ENCODE data around the gene ALAS1.

GRCh38 chr3:52231502-52232278 lies 33.7 kb downstream of the ALAS1 start:
- TF ChIP-seq CTCF (IDR thresholded peaks at IDR 0.05) (peak; percentile 94), EZH2 (IDR thresholded peaks at IDR 0.05; ENCODE audit: borderline replicate concordance, insufficient read depth, low read depth, low read length, poor library complexity, severe bottlenecking) (no peak)

All from B cell (primary cell).